C4-2B (cell line): ENCODE data around the gene FAU.

Source experiments
- CTCF ChIP-seq: fragments of 450-650 bp; conservative IDR thresholded peaks from 2 replicates; pipeline ENCODE4 v1.5.1; 2017; ENCODE audit warnings: mild to moderate bottlenecking
- ZFX ChIP-seq: fragments of 450-650 bp; IDR thresholded peaks from 2 replicates; pipeline ENCODE4 v1.6.1; 2017

DNA sequence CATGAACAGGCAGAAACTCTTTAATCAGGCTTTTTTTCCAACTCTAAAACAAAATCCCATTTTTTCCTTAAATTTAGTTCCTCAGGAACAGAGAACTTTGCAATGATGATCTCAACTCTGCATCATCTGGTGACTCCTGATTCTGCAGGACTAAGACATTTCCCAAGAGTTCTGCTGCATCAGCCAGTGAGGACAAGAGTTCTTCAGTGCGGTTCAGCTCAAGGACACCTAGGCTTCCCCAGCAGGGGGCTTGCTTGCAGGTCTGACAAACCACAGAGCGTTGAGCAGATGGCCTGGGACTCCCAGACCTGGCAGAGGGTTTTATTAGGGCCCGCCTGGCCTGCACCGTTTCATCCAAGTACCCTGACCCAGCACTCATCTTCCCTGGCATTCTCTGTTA is 44.5 kb downstream of the FAU start:
- TF ChIP-seq CTCF (no peak), ZFX (no peak)
